SK-N-SH (cell line): ENCODE data around the gene ACKR3. TPM values are rescaled to one million over a fixed set of nuclear protein-coding genes. Genes with fewer than 3 reads are reported as not detected.

Experiments
- CTCF ChIA-PET: fragments of 300-600, 350-600 bp; formaldehyde crosslinking; extraction: SDS; loops from one replicate; lab custom pipeline; 2021; lab: Yijun Ruan, JAX
- POLR2A ChIA-PET: fragments of 350-600 bp; sonication (Branson Sonifier 250); formaldehyde crosslinking; extraction: SDS; loops from one replicate; lab custom pipeline; 2020; ENCODE audit warnings: antibody characterized with exemption, inconsistent platforms; lab: Yijun Ruan, JAX
- DNase-seq: peaks from one replicate; pipeline ENCODE4 v3.0.0; 2012
- H2AFZ ChIP-seq: fragments of 200-600 bp; sonication (generic); 2 replicates; pipeline ENCODE4 v1.8.1; 2016; ENCODE audit warnings: antibody characterized with exemption, mild to moderate bottlenecking, low read depth
- H3F3A ChIP-seq: fragments of 200-600 bp; sonication (generic); replicated peaks from 2 replicates; pipeline ENCODE3; 2016; ENCODE audit warnings: antibody characterized with exemption, mild to moderate bottlenecking; ENCODE audit not compliant: insufficient read depth
- H3K27ac ChIP-seq, 2 experiments: fragments of 200-500 bp in 1 of 2; fragments of 200-600 bp in 1 of 2; sonication (Bioruptor generic) in 1 of 2; sonication (generic), shearing (Covaris generic) in 1 of 2; 2 replicates each; pipeline versions ENCODE4 v1.5.1 to v1.6.1; 2014 to 2016; ENCODE audit warnings: low read depth in 2 of 2, inconsistent platforms in 1 of 2, low read length in 1 of 2, mild to moderate bottlenecking in 1 of 2, mixed read lengths in 1 of 2
- H3K27me3 ChIP-seq: fragments of 200-600 bp; sonication (generic), shearing (Covaris generic); 2 replicates; pipeline ENCODE4 v1.6.1; 2016; ENCODE audit warnings: mixed run types; ENCODE audit not compliant: insufficient read depth
- H3K36me3 ChIP-seq, 2 experiments: fragments of 200-500 bp in 1 of 2; fragments of 200-600 bp in 1 of 2; sonication (Bioruptor generic) in 1 of 2; sonication (generic) in 1 of 2; replicated peaks in 1 of 2; 2 replicates each; pipeline versions ENCODE3 to v1.5.1; 2014 to 2016; ENCODE audit warnings: low read length in 1 of 2, mild to moderate bottlenecking in 1 of 2; ENCODE audit not compliant: insufficient read depth in 2 of 2, control insufficient read depth in 1 of 2
- H3K4me1 ChIP-seq, 2 experiments: fragments of 200-500 bp in 1 of 2; fragments of 200-600 bp in 1 of 2; sonication (Bioruptor generic) in 1 of 2; sonication (generic), shearing (Covaris generic) in 1 of 2; 2 replicates each; pipeline versions ENCODE4 v1.5.1 to v1.6.1; 2014 to 2016; ENCODE audit warnings: low read depth in 1 of 2, low read length in 1 of 2, mixed run types in 1 of 2; ENCODE audit not compliant: insufficient read depth in 2 of 2, control insufficient read depth in 1 of 2
- H3K4me2 ChIP-seq: fragments of 200-600 bp; sonication (generic), shearing (Covaris generic); 2 replicates; pipeline ENCODE4 v1.6.1; 2017; ENCODE audit warnings: mixed run types
- H3K4me3 ChIP-seq, 2 experiments: fragments of 200-500 bp in 1 of 2; fragments of 200-600 bp in 1 of 2; sonication (Bioruptor generic) in 1 of 2; sonication (generic), shearing (Covaris generic) in 1 of 2; 2 replicates each; pipeline versions ENCODE4 v1.5.1 to v1.8.1; 2014 to 2016; ENCODE audit warnings: low read depth in 2 of 2, inconsistent platforms in 1 of 2, low read length in 1 of 2, mild to moderate bottlenecking in 1 of 2, mixed read lengths in 1 of 2, moderate library complexity in 1 of 2
- H3K79me2 ChIP-seq: fragments of 200-600 bp; sonication (generic); 2 replicates; pipeline ENCODE4 v1.8.1; 2017; ENCODE audit warnings: mild to moderate bottlenecking; ENCODE audit not compliant: insufficient read depth
- H3K9ac ChIP-seq: fragments of 200-600 bp; sonication (generic); 2 replicates; pipeline ENCODE4 v1.6.1; 2017; ENCODE audit warnings: mixed run types
- H3K9me2 ChIP-seq: fragments of 200-600 bp; sonication (generic); 2 replicates; pipeline ENCODE4 v1.6.1; 2017; ENCODE audit warnings: mixed run types
- H3K9me3 ChIP-seq: fragments of 200-600 bp; sonication (generic); 2 replicates; pipeline ENCODE4 v1.6.1; 2017; ENCODE audit warnings: mixed run types, mild to moderate bottlenecking, moderate library complexity
- H4K20me1 ChIP-seq: fragments of 200-600 bp; sonication (generic); 2 replicates; pipeline ENCODE4 v1.6.1; 2017; ENCODE audit warnings: mild to moderate bottlenecking, mixed run types; ENCODE audit not compliant: insufficient read depth
- EP300 ChIP-seq, 2 experiments: IDR thresholded peaks; 2 replicates each; pipeline versions ENCODE4 v1.4.0 to v1.6.1; 2012; ENCODE audit warnings: borderline replicate concordance in 1 of 2, low read depth in 1 of 2, low read length in 1 of 2
- GABPA ChIP-seq: IDR thresholded peaks from 2 replicates; pipeline ENCODE4 v1.4.0; 2012; ENCODE audit warnings: low read depth, mild to moderate bottlenecking
- GATA2 ChIP-seq: sonication (generic); formaldehyde crosslinking; IDR thresholded peaks from 2 replicates; pipeline ENCODE4 v1.5.0; 2020; ENCODE audit warnings: mild to moderate bottlenecking, missing genetic modification reagents
- MEF2A ChIP-seq: IDR thresholded peaks from 2 replicates; pipeline ENCODE4 v1.4.0; 2012; ENCODE audit warnings: low read depth, borderline replicate concordance
- NFIC ChIP-seq: IDR thresholded peaks from 2 replicates; pipeline ENCODE4 v1.4.0; 2012; ENCODE audit warnings: borderline replicate concordance
- NRF1 ChIP-seq: IDR thresholded peaks from 2 replicates; pipeline ENCODE4 v1.6.1; 2012; ENCODE audit warnings: low read depth, mild to moderate bottlenecking, low read length
- PBX3 ChIP-seq: IDR thresholded peaks from 2 replicates; pipeline ENCODE4; 2012
- POLR2AphosphoS5 ChIP-seq: IDR thresholded peaks from 2 replicates; pipeline ENCODE4 v1.6.1; 2012; ENCODE audit warnings: low read depth, low read length
- RAD21 ChIP-seq: IDR thresholded peaks from 2 replicates; pipeline ENCODE4 v1.6.1; 2012; ENCODE audit warnings: mild to moderate bottlenecking, low read length
- REST ChIP-seq: IDR thresholded peaks from 2 replicates; pipeline ENCODE4 v1.6.1; 2012; ENCODE audit warnings: mild to moderate bottlenecking, low read depth, low read length, moderate library complexity
- RFX5 ChIP-seq: IDR thresholded peaks from 2 replicates; pipeline ENCODE4 v1.6.1; 2012; ENCODE audit warnings: mild to moderate bottlenecking, improper control_type of control experiment, low read length
- SMC3 ChIP-seq: IDR thresholded peaks from 2 replicates; pipeline ENCODE4 v1.6.1; 2012; ENCODE audit warnings: low read depth, low read length, improper control_type of control experiment
- TAF1 ChIP-seq: IDR thresholded peaks from 2 replicates; pipeline ENCODE4 v1.6.1; 2012; ENCODE audit warnings: low read depth, mild to moderate bottlenecking, low read length, moderate library complexity, borderline replicate concordance
- TEAD4 ChIP-seq: IDR thresholded peaks from 2 replicates; pipeline ENCODE4 v1.4.0; 2012; ENCODE audit warnings: mild to moderate bottlenecking, borderline replicate concordance; ENCODE audit not compliant: insufficient read depth
- USF2 ChIP-seq: fragments of 150-350 bp; IDR thresholded peaks from 2 replicates; pipeline ENCODE4 v1.6.1; 2017; ENCODE audit warnings: antibody characterized with exemption, low read length, low read depth, borderline replicate concordance
- YY1 ChIP-seq: IDR thresholded peaks from 2 replicates; pipeline ENCODE4 v1.4.0; 2012; ENCODE audit warnings: low read depth, mild to moderate bottlenecking
- WGBS: methylation state at CpG from one replicate; pipeline ENCODE4 v1.1.6; 2017; ENCODE audit warnings: low lambda C conversion rate; 5-methylcytosine and 5-hydroxymethylcytosine counted together
- polyA plus RNA-seq, 3 experiments: library from polyadenylated mRNA; depleted of rRNA; stranded (reverse); fragments of >200 nt; gene quantifications; 2 replicates each; pipeline ENCODE4 v1.2.3, GENCODE V29; 2012

Gene ACKR3
- polyA plus RNA-seq, 1 of the 3 experiments (the other 2 are of a cell fraction), result not detected

GRCh38 chr2:236590846-236591245 lies 21.2 kb downstream of the ACKR3 start:
- Histone ChIP-seq H4K20me1 (no peaks in the 10 kb centered on the region), H3K9me2 (no peaks in the 10 kb centered on the region), H3K4me1 (no peaks in the 10 kb centered on the region), H3K9ac (no peak overlapping the region), H3K36me3 (no peaks in the 10 kb centered on the region), H3F3A (no peaks in the 10 kb centered on the region), H3K4me2 (no peak overlapping the region), H2AFZ (no peak overlapping the region), H3K9me3 (no peaks in the 10 kb centered on the region), H3K4me3 (no peak overlapping the region), H3K27me3 (no peaks in the 10 kb centered on the region; the same call in 1 of the 2 replicates), H3K27ac (no peak overlapping the region), H3K79me2 (no peaks in the 10 kb centered on the region)
- TF ChIP-seq NFIC (no peak), GATA2 (CRISPR knock-in tag) (no peak), YY1 (no peak), REST (no peak), SMC3 (no peak), TEAD4 (no peak), EP300 (IDR thresholded peaks at IDR 0.05; ENCODE audit: borderline replicate concordance in 1 of 2, low read depth in 1 of 2, low read length in 1 of 2) (no peak), NRF1 (no peak), POLR2AphosphoS5 (no peak), PBX3 (no peak), USF2 (no peak), GABPA (no peak), RFX5 (no peak), RAD21 (no peak), MEF2A (no peak), TAF1 (no peak)
- 23% methylated on average over 6 of the region's 8 CpGs for WGBS
- ChIA-PET CTCF (interaction anchor here (1.6 kb wide), 1 partner anchor 8 kb away, joined by 3 read pairs; no protein-coding TSS in a partner anchor), POLR2A (no interaction called here)
- DNase-seq, result no peak
